GM19324 (cell line): ENCODE results near the gene A1BG.
A peak's percentile ranks its signal among the peaks of the same experiment; 100 is the strongest.
"Not testable (repeated sequence)": the region's sequence is repeated elsewhere in the genome, so short reads cannot be mapped to it uniquely, and the experiment has no call there.

Source experiments
- ATAC-seq: cut with Tn5 transposase; IDR thresholded peaks from one replicate; pipeline ENCODE4 v1.9.1; 2021; ENCODE audit warnings: mild to moderate bottlenecking, moderate library complexity; ENCODE audit not compliant: unreplicated experiment, low FRiP score

A1BG gene

GRCh38 chr19:58362272-58362994 is 9.1 kb upstream of the A1BG start, which contains the start of gene ZNF497:
ZNF497 (minus strand) TSS chr19:58362751; CDS start chr19:58357635, 5,116 bp downstream.
- ATAC-seq: peak; percentile 86

GRCh38 chr19:58361900-58362271 is 8.6 kb upstream of the A1BG start:
- ATAC-seq: peak; percentile 9

- ATAC-seq: no peak
Measured at GRCh38 chr19:58357481-58358145, 4.3 kb upstream of the A1BG start.

GRCh38 chr19:58356766-58357480 is 3.6 kb upstream of the A1BG start:
- no peak for ATAC-seq

GRCh38 chr19:58355908-58356765 is 2.8 kb upstream of the A1BG start:
- no peak for ATAC-seq

GRCh38 chr19:58355215-58355796 is 2.0 kb upstream of the A1BG start:
- no peak for ATAC-seq

GRCh38 chr19:58354478-58355030 is 1.3 kb upstream of the A1BG start:
- no peak for ATAC-seq

- no peak for ATAC-seq
Measured at GRCh38 chr19:58353717-58354477, 605 bp upstream of the A1BG start.

- no peak for ATAC-seq
Measured at GRCh38 chr19:58351990-58352755, 1.1 kb downstream of the A1BG start.

- ATAC-seq: no peak
Measured at GRCh38 chr19:58351558-58351878, 1.8 kb downstream of the A1BG start.

GRCh38 chr19:58350871-58351557 is 2.3 kb downstream of the A1BG start:
- ATAC-seq: no peak

- ATAC-seq: no peak
Measured at GRCh38 chr19:58350001-58350861, 3.1 kb downstream of the A1BG start.

GRCh38 chr19:58349590-58349989 is 3.7 kb downstream of the A1BG start:
- ATAC-seq: no peak

GRCh38 chr19:58348080-58348479 is 5.2 kb downstream of the A1BG start:
- ATAC-seq: not testable (repeated sequence)

GRCh38 chr19:58346961-58347929 is 6.0 kb downstream of the A1BG start:
- ATAC-seq: peak; percentile 78

GRCh38 chr19:58345558-58345957 is 7.7 kb downstream of the A1BG start:
- ATAC-seq: no peak
